GM12891 (cell line): Measurements from ENCODE around the gene TBC1D22A.

Experiments
- POLR2A ChIP-seq: IDR thresholded peaks from 2 replicates; pipeline ENCODE4 v1.6.1; 2011; ENCODE audit warnings: low read depth, low read length, control low read depth
- POLR2AphosphoS5 ChIP-seq: IDR thresholded peaks from 2 replicates; pipeline ENCODE4 v1.6.1; 2011; ENCODE audit warnings: low read depth, low read length, control low read depth
- POU2F2 ChIP-seq: IDR thresholded peaks from 2 replicates; pipeline ENCODE4 v1.6.1; 2011; ENCODE audit warnings: low read depth, mild to moderate bottlenecking, control low read depth, low read length, moderate library complexity
- SPI1 ChIP-seq: IDR thresholded peaks from 2 replicates; pipeline ENCODE4 v1.6.1; 2011; ENCODE audit warnings: low read depth, low read length, control low read depth
- TAF1 ChIP-seq: IDR thresholded peaks from 2 replicates; pipeline ENCODE4 v1.6.1; 2011; ENCODE audit warnings: low read depth, low read length, control low read depth

DNA sequence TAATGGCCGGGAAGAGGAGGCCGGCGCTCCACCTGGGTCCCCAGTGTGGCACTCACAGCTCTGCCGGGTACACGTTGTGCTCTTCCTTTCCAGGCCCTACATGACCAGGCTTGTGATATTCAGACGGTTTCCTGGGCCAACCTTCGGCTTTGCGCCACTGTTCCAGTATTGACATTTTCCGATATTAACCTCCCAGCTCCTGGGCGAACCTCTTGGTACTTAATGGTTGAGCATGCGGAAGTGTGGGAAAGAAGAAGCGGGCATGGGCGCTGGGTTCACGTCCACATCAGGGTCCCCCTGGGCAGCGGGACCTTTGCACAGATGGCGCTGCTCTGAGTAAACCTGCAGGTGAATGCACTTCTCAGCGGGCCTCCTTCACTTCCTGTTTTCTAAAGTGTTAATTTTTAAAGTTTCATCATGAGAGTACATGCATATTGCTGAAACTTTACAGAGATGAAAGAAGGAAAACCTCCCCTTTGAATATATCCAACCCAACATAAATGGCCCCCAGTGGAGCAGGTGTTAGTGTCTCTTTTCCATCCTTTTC is 286.7 kb downstream of the TBC1D22A start:
- TF ChIP-seq POLR2A (no peak), POLR2AphosphoS5 (no peak), TAF1 (no peak), POU2F2 (no peak), SPI1 (peak; percentile 87)
